Smooth muscle cell of the brain vasculature (primary cell): ENCODE measurements around the gene NTN4.
"Not testable (repeated sequence)": the region's sequence is repeated elsewhere in the genome, so short reads cannot be mapped to it uniquely, and the experiment has no call there.

Source experiments
- DNase-seq: peaks from one replicate; pipeline ENCODE4 v3.0.0-alpha.2; 2012; ENCODE audit warnings: low read depth, low spot score

Gene NTN4

DNA sequence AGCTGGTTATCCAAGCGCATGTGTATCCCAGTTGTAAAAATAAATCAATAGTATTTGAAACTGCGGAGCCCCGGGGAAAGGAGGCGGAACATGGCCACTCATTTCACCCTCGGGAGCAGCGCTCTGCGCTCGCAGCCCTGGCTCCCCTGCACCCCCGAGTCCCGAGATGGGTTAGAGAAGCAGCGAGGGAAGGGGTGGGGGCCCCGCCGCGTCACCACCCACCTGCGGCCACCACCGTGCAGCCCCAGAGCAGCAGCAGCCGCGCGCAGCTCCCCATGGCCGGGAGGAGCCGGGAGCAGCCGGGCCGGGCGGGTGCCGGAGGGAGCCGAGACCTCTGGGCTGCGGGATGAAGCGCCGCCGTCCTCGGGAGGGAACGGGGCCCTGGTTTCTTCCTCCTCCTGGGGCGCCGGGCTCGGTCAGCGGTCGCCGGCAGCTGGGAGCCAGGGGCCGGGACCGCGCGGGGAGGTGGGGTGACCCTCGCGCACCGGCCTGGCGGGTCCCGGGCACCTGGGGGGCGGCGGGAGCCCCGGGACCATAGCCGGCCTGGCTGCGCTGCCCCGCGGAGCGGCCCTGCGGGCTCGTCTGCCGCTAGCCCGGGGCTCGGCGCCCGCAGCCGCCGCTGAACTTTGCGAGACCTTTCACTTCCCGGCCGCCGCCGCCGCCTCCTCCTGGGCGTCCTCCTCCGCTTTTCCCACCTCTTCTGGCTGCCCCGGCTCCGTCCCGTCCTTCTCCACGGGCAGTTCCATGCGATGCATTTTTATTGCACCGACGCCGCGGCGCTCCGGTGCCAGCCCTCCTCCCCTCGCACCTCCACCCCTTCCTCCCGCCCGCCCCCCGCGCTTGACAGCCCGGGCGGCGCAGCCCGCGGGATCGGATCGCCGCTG, at the start of gene NTN4:
NTN4 (minus strand) TSS at position 732 of the 884 bp plus-strand sequence; CDS start at position 277, 455 bp downstream.
- no peak for DNase-seq

DNA sequence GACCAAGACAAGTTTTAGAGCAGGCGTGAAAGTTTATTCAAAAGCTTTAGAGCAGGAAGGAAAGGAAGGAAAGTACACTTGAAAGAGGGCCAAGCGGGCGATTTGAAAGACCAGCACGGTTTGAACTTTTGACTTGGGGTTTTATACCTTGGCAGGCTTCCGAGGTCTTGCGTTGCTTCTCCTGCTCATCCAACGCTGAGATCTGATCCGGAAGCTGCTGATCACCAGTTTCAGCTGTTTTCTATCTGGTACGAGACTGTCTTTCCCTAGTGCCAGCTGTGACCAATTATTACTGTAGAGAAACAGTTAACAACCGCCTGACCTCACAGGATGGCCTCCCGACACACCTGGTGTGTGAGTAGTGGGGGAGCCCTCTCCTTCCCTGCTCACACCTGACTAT, 47.6 kb upstream of the NTN4 start:
- no peak for DNase-seq

DNA sequence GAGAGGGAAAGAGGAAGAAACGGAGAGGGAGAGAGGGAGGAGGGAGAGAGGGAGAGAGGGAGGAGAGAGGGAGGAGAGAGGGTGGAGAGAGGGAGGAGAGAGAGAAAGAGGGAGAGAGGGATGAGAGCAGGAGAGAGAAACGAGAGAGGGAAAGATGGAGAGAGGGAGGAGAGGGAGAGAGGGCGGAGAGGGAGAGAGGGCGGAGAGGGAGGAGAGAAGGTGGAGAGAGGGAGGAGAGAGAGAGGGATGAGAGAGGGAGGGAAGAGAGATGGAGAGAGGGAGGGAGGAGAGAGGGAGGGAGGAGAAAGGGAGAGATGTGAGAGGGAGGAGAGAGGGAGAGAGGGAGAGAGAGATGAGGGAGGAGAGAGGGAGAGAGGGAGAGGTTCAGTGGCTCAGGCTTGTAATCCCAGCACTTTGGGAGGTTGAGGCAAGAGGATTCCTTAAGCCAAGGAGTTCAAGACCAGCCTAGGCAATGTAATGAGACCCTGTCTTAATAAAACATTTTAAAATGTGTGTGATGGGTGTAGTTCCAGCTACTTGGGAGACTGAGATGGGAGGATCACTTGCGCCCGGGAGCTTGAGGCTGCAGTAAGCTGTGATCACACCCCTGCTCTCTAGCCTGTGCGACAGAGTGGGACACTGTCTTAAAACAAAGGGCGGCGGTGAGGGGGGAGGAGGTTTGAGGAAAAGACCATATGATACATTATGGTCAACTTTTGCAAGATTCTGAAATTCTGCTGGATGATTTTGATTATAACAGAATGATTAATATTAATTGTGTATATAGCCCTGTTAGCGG, 46.9 kb upstream of the NTN4 start:
- no peak for DNase-seq

DNA sequence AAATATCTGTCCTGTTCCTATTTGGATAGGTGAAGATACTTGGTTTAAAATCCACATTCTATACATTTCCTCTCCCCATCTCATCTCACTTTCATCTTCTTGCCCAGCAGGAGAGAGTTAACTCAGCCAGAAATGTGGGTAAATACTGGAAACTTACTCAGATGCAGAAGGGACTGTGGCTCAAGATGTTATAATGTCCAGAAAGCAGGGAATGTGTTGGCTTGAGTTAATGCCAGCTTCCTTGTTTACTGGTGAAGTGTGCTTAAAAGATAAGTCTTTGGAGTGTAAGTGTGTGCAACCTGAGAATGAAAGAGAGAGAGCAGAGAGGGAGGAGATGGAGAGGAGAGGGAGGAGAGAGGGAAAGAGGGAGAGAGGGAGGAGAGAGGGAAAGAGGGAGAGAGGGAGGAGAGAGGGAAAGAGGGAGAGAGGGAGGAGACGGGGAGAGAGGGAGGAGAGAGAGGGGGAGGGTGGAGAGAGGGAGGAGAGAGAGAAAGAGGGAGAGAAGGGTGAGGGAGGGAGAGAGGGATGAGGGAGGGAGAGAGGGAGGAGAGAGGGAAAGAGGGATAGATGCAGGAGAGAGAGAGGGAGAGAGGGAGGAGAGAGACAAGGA, 46.2 kb upstream of the NTN4 start:
- DNase-seq = no peak

DNA sequence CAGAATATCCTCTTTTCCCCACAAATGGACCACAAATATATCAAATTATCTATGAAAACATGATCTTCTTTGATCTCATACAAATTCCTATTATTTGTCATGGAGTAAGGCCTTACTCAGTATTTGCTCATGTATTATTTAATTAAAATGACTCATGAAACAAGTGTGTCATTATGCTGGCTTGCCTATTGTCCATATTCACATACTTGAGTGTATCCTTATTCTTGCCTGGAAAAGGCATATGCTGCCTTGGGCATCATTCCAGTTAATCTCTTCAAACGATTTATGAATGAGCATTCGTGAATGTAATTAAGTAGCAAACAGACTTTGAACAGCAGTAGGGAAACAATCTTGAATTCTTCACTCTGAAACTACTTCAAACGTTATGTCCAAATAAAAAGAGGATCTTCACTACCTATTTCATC, 45.6 kb upstream of the NTN4 start:
- no peak for DNase-seq

DNA sequence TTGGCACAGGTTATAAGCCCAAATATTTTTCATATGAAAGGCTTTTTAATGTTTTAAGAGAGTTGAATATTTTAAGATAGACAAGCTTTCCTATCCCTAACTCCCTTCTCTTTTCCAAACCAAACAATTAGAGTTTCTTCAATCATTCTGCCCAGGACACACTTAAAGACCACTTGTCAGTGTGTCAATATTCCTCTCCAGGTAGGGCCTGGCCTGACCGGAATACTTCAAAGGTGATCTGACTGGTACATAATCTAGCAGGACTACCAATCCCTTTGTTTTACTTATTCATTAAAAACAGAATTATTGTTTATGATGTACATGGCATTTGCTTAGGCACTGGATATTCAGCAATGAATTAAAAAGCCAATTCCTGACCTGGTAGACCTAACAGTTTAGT, 44.0 kb upstream of the NTN4 start:
- no peak for DNase-seq

DNA sequence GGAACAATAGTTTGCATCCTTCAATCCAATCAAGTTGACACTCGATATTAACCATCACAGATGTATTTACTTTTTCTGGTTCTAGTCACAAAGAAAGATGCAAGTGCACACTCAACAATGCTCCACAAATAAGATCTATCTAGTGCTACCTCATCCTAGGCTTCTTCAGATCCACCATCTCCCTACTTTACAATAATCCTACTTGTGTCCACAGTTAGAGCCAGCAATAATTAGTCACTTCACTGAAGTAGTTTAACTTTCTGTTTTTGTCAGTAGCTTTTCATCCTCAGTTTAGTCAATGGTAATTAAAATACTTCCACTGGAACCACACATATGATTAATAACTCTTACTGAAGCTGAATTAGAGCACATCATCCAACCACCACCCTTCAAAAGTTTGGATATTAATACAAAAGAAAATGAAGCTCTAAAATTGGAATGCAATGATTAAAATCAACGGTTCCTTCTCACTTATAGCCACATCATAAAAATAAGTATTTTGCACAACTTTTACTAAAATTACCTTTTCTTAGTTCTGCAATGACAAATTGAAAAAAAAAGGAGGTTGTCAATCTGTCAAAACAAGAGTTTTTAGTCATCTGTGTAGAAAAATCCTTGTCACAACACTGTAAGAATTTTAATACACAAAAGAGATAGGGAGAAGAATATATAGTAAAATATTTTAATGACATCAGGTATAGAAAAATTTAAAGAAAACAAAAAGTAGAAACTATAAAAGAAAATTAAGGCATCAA, 39.9 kb upstream of the NTN4 start:
- DNase-seq = no peak

DNA sequence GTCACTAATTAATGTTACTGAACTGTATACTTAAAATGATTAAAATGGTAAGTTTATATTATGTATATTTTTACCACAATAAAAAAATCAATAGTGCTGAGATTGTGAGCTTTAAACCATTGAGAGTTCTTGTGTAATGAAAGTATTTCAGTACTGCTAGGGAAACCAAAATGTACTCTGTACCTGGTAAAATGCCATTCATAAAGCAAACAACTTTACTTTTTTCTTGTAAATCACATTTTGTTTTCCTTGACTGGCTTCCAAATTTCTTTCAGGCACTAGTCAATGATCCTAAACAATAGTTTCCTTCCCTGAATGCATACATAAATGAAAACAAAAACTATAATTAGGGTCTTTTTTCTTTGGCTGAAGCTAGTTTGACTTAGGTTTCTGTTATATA, 38.8 kb upstream of the NTN4 start:
- no peak for DNase-seq

DNA sequence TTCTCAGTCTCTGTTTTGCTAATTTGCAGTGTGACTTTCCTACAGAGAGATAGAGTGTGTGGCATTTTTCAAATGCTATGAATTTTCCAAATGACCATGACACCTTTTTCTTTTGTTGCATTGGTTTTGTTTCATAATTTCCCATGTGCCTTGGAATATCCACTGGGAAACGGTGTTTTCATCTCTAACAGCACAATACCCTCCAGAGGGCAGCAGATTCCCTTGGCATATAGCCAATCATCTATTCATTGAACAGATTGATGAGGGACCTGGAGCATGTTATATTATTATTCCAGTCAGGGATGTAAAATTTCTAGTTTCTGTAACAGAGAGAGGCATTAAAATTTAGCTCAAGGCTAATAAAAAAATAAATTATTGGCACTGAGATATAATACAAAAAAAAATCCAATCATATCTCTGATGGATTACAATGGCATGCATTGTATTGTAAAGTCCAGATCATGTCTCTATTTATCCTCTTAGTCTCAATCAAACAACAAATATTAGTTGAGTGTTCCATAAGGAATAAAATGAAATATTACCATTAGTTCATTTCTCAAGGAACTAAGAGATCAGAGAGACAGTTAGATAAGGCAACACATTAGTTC, 29.6 kb upstream of the NTN4 start:
- no peak for DNase-seq

DNA sequence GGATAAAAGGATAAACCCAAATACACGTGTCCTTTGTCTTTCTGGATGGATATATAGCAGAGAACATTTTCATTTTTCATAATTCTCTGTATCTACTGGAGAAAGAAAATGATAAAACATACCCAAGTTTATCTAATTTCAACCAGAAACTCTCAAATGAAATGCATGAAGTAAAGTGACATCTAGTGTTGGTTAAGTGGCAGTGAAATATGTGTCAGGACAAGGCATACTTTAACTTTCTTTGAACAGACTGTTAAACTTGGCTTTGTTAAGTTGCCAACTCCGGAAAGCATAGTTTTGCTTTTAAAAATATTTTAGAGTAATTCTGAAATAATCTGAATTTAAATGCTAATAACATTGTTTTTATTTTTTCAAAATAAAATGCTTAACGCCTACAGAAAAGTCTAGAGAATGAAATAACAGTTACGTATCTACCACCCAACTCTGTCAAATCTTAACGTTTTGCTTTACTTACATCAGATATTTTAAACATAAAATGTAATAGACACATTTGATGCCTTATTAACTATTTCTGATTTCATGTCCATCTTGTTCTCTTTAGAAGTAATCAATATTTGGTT, 25.2 kb upstream of the NTN4 start:
- no peak for DNase-seq

DNA sequence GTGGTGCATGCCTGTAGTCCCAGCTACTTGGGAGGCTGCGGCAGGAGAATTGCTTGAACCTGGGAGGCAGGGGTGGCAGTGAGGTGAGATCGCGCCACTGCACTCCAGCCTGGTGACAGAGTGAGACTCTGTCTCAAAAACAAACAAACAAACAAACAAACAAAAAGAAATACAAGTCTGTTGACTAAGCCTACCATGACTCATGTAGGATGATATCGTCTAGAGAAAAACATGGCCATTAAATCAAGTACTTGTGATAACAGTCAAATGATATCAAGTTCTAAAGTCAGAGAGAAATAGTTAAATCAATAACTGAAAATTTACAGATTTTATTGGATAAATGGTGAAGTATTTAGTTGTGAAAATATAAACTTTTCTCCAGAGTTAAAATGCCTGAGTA, 21.6 kb upstream of the NTN4 start:
- DNase-seq = not testable (repeated sequence)

DNA sequence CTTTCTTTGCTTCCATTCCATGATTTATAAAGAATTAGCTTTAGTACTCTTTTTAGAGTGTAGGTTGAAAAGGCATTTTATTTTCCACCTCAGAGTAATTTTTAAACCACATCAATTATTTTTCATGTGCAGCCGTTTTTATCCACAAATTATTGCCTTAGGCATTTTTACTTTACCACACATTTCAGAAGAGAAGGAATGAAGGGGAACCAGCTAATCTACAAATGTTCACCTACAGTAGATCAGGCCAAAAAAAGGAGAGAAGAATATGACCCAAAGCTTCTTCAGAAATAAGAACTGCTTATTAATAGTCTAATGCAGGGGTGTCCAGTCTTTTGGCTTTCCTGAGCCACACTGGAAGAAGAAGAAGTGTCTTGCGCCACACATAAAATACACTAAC, 19.8 kb upstream of the NTN4 start:
- no peak for DNase-seq

DNA sequence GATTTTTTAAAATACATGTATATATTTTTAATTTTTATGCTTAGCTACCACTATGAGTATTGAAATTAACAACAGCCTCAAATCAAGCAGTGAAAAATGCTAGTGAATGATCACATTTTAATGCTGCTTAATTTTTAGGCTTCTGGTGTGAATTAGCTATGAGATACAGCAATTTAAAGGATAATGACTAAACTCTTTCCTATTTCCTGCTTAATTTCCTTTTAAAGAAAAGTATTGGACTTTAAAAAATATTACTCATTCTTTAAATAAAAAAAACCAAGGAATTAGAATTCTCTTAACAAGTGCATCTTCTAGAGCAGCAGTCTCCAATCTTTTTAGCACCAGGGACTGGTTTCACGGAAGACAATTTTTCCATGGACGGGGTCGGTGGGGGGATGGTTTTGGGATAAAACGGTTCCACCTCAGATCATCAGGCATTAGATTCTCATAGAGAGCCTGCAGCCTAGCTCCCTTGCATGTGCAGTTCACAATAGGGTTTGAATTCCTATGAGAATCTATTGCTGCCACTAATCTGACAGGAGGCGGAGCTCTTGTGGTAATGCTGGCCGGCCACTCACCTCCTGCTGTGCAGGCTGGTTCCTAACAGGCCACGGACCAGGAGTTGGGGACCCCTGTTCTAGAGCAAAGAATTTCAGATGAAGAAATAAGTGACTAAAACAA, 18.6 kb upstream of the NTN4 start:
- DNase-seq = no peak

DNA sequence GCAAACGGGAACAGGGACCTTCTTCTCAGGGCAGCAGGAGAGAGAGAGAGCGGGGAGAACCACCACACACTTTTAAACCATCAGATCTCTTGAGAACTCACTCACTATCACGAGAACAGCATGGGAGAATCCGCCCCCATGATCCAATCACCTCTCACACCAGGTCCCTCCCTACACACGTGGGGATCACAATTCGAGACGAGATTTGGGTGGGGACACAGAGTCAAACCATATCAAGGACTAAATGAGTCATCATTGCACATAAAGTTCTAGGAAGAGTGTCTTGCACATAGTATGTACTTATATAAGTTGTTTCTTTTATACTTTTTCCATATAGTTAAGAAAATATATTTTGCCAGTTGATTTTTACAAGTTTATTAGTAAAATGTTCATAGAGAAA, 17.6 kb upstream of the NTN4 start:
- no peak for DNase-seq

DNA sequence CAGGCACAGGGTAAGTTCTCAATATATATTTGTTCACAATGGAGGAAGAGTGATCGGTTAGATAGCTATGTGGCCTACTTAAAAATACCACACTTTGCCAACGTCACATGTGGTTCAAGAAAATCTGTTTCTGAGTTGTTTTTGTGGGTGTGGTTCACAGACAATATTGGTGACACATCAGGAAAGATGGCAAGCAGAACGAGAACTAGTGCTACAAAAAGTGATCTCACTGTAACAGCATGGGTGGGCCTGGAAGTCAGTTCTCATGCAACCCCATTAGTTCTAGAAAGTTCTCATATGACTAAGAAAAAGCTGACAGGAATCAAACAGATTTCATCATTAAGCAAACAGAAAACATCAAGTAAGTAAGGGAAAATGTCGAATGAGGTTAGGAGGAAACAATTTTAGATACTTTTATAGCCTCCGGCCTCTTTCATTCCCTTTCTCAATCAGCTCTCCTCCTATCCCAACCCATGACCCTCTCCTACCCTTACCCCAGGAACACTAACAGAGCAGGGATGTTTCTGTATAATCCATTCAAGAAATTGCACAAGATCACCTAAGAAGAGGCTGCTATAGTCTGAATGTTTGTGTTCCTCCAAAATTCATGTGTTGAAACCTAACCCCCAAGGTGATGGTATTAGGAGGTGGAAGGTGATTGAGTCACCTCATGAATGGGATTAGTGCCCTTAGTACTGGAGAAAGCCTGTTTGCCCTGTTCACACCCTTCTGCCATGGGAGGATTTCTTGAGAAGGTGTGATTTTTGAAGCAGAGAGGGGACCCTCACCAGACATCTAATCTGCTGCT, 15.5 kb upstream of the NTN4 start:
- DNase-seq = no peak

DNA sequence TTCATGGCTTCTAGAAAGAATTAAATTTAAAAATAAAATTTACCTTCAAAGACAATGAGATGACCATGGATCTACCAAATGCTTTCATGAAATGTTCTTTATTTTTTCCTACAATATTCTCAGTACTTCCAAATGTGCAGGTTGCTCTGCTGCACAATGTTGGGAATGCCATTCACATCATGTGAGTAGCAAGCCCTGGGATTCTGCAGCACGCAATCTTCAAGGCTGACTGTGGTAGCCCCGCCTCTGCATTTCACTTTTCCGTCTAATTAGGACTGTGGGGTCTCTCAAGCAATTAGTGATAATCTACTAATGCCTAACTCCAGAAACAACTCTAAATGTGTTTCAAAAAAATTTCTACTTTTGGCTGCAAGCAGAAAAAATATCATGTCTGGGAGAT, 13.7 kb upstream of the NTN4 start:
- no peak for DNase-seq

DNA sequence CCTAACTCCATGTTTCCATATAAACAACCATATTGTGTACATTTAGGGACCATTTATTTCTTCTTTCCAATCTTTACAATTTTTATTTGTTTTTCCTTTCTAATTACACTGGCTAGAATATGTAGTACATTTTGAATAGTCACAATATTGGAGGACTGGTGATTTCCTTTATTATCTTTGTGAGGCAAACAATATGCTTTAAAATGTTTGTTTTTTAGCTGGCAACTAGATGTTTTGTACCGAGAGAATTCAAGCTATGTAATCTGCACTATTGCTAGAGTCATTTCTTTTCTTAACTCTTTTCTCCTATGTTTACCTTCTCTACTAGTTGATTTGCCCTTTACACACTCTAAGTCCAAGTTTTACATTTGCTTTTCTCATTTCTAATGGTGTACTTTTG, 13.3 kb upstream of the NTN4 start:
- DNase-seq = no peak

DNA sequence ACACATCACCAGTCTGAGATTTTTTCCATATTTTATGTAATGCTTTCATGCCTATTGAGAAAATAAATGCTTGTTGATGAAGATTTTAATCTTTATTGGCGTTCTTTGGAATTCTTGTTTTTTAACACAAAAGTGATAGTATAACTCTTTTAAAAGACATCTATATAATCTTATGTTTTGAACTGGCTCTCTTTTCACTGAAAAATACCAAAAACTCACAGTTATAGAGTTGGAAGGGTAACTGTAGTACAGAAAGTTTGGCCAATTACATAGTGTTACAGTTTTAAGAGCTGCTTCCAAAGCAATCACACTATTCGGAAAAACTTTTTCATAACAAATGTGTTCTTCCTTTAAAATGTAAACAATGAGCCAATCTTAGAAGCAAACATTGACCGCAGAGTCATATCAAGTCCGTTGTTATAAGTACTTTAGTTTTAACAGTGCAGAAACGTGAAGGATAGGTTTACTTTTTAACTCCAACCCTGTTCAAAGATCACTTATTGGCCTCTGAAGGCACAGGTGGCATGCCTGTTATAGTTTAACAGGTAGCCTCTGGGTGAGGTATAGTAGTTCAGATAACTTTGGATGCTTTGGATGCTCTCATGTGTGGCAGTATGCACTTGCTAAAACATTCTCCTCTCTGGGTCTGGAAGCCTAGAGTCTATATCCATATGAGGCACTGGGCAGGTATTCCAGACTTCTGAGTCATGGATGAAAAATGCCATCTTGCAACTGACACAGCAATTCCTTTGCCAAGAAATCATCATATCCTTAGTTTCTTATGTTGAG, 12.1 kb upstream of the NTN4 start:
- no peak for DNase-seq

DNA sequence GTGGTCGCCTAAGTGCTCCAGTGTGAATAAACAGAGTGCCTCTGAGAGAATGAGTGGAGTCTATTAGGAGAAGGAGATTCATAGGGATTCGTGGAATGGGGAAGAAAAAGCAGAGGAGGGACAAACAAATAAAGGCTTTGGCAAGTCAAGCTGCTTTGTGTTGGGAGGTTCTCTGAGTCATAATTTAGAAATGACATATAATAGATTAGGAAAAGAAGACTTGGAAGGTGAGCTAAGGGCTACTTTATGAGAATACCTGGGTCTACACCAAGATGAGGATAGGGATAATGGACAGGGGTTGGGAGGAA, 6.4 kb upstream of the NTN4 start:
- no peak for DNase-seq
